Astrocyte (in vitro differentiated cells and primary cell): ENCODE results near the gene VEZT. TPM values are rescaled to one million over a fixed set of nuclear protein-coding genes. Genes with fewer than 3 reads are reported as not detected.

Source experiments
- DNase-seq: peaks from one replicate; pipeline ENCODE4 v3.0.0-alpha.2; 2010; ENCODE audit warnings: low read depth
- FAIRE-seq: peaks from 2 replicates; lab custom pipeline; 2011; peaks lifted over from hg19 to GRCh38; lab: Jason Lieb, UNC
- H2AFZ ChIP-seq: 2 replicates; pipeline ENCODE4 v1.6.0; 2012; ENCODE audit warnings: low read depth, low read length, inconsistent platforms
- H3K27ac ChIP-seq: 2 replicates; pipeline ENCODE4 v1.5.1; 2011; ENCODE audit warnings: low read depth, low read length, inconsistent platforms
- H3K27me3 ChIP-seq: 2 replicates; pipeline ENCODE4 v1.6.0; 2011; ENCODE audit warnings: low read length, inconsistent platforms; ENCODE audit not compliant: insufficient read depth
- H3K36me3 ChIP-seq: 2 replicates; pipeline ENCODE4 v1.5.1; 2011; ENCODE audit warnings: low read length, inconsistent platforms; ENCODE audit not compliant: insufficient read depth
- H3K4me1 ChIP-seq: 2 replicates; pipeline ENCODE4 v1.5.1; 2011; ENCODE audit warnings: low read length, inconsistent platforms; ENCODE audit not compliant: insufficient read depth
- H3K4me2 ChIP-seq: 2 replicates; pipeline ENCODE4 v1.6.0; 2012; ENCODE audit warnings: low read length, inconsistent platforms
- H3K4me3 ChIP-seq: 2 replicates; pipeline ENCODE4 v1.5.1; 2011; ENCODE audit warnings: low read depth, mild to moderate bottlenecking, low read length, inconsistent platforms; ENCODE audit not compliant: insufficient read depth
- H3K79me2 ChIP-seq: 2 replicates; pipeline ENCODE4 v1.6.0; 2012; ENCODE audit warnings: mild to moderate bottlenecking, low read length, inconsistent platforms; ENCODE audit not compliant: insufficient read depth
- H3K9ac ChIP-seq: 2 replicates; pipeline ENCODE4 v1.6.0; 2012; ENCODE audit warnings: mild to moderate bottlenecking, low read length, inconsistent platforms
- H3K9me3 ChIP-seq: 2 replicates; pipeline ENCODE4 v1.5.1; 2012; ENCODE audit warnings: low read depth, mild to moderate bottlenecking, low read length, inconsistent platforms; ENCODE audit not compliant: insufficient read depth
- H4K20me1 ChIP-seq: 2 replicates; pipeline ENCODE4 v1.6.0; 2012; ENCODE audit warnings: low read length, inconsistent platforms; ENCODE audit not compliant: insufficient read depth
- H3K27ac Mint-ChIP-seq: one replicate; pipeline ENCODE4 v1.8.0; 2021; ENCODE audit warnings: mild to moderate bottlenecking, mixed read lengths; ENCODE audit not compliant: unreplicated experiment
- H3K27me3 Mint-ChIP-seq: one replicate; pipeline ENCODE4 v1.8.0; 2021; ENCODE audit warnings: low read depth, mixed read lengths; ENCODE audit not compliant: unreplicated experiment
- H3K36me3 Mint-ChIP-seq: one replicate; pipeline ENCODE4 v1.8.0; 2021; ENCODE audit warnings: low read depth, mixed read lengths; ENCODE audit not compliant: unreplicated experiment
- H3K4me1 Mint-ChIP-seq: one replicate; pipeline ENCODE4 v1.8.0; 2021; ENCODE audit warnings: low read depth, mixed read lengths; ENCODE audit not compliant: unreplicated experiment
- H3K4me3 Mint-ChIP-seq: one replicate; pipeline ENCODE4 v1.8.0; 2021; ENCODE audit warnings: mild to moderate bottlenecking, moderate library complexity, mixed read lengths; ENCODE audit not compliant: unreplicated experiment
- H3K9me3 Mint-ChIP-seq: one replicate; pipeline ENCODE4 v1.8.0; 2021; ENCODE audit warnings: mild to moderate bottlenecking, mixed read lengths; ENCODE audit not compliant: unreplicated experiment
- CTCF ChIP-seq: IDR thresholded peaks from 2 replicates; pipeline ENCODE4 v1.5.1; 2011; ENCODE audit warnings: low read depth, mild to moderate bottlenecking, inconsistent platforms, low read length, moderate library complexity; ENCODE audit not compliant: insufficient read depth
- EZH2 ChIP-seq: IDR thresholded peaks from 2 replicates; pipeline ENCODE4 v1.6.1; 2012; ENCODE audit warnings: mild to moderate bottlenecking, low read length, inconsistent platforms; ENCODE audit not compliant: insufficient read depth
- total RNA-seq: library from RNA; stranded (reverse); gene quantifications from 2 replicates; pipeline ENCODE4 v1.2.1, GENCODE V29; 2021

VEZT gene
- total RNA-seq, 1 donor from 2014 or later: 106 TPM

- no peak for DNase-seq
- no peak for FAIRE-seq
- H3K27me3 Mint-ChIP-seq: no peaks in the 10 kb centered on the region
These were observed 26.4 kb upstream of the VEZT start for GRCh38 chr12:95191060-95191696.

GRCh38 chr12:95192271-95192670 is 25.3 kb upstream of the VEZT start:
- Histone ChIP-seq H3K9ac (no peak overlapping the region), H3K27ac (no peak overlapping the region), H3K4me3 (no peak overlapping the region), H2AFZ (no peak overlapping the region), H3K27me3 (no peaks in the 10 kb centered on the region), H3K4me2 (no peak overlapping the region), H3K79me2 (peaks cover 19% of the 10 kb centered on the region), H3K4me1 (no peaks in the 10 kb centered on the region), H4K20me1 (peaks cover 5% of the 10 kb centered on the region), H3K9me3 (no peaks in the 10 kb centered on the region), H3K36me3 (peaks cover 5% of the 10 kb centered on the region)
- TF ChIP-seq CTCF (no peak), EZH2 (no peak)
- DNase-seq (no peak), FAIRE-seq (no peak)
- Mint-ChIP-seq H3K27me3 (no peaks in the 10 kb centered on the region), H3K4me3 (no peak overlapping the region), H3K9me3 (no peaks in the 10 kb centered on the region), H3K27ac (no peak overlapping the region), H3K36me3 (peaks cover 2% of the 10 kb centered on the region), H3K4me1 (peaks cover 12% of the 10 kb centered on the region)

More at GRCh38 chr12:95191060-95191696, 26.4 kb upstream of the VEZT start:
- no peak overlapping the region for H3K4me2 ChIP-seq
- Mint-ChIP-seq H3K4me3 (no peak overlapping the region), H3K9me3 (no peaks in the 10 kb centered on the region), H3K27ac (no peak overlapping the region), H3K36me3 (peaks cover 2% of the 10 kb centered on the region), H3K4me1 (peaks cover 12% of the 10 kb centered on the region)
- peaks cover 5% of the 10 kb centered on the region for H3K36me3 ChIP-seq
- no peak overlapping the region for H3K27ac ChIP-seq
- no peaks in the 10 kb centered on the region for H3K9me3 ChIP-seq
- H3K79me2 ChIP-seq: peaks cover 15% of the 10 kb centered on the region
- TF ChIP-seq CTCF (no peak), EZH2 (no peak)
- no peaks in the 10 kb centered on the region for H3K4me1 ChIP-seq
- H3K9ac ChIP-seq: no peak overlapping the region
- peaks cover 5% of the 10 kb centered on the region for H4K20me1 ChIP-seq
- H3K27me3 ChIP-seq: no peaks in the 10 kb centered on the region
- no peak overlapping the region for H3K4me3 ChIP-seq
- H2AFZ ChIP-seq: no peak overlapping the region

- no peaks in the 10 kb centered on the region for H3K4me1 ChIP-seq
- H3K27me3 Mint-ChIP-seq: no peaks in the 10 kb centered on the region
- H3K4me3 ChIP-seq: no peak overlapping the region
- FAIRE-seq (no peak), DNase-seq (no peak)
- H3K79me2 ChIP-seq: peaks cover 26% of the 10 kb centered on the region
- H3K27ac ChIP-seq: no peak overlapping the region
- H3K4me2 ChIP-seq: no peak overlapping the region
- peaks cover 5% of the 10 kb centered on the region for H4K20me1 ChIP-seq
- H3K4me1 Mint-ChIP-seq: peaks cover 6% of the 10 kb centered on the region
- no peak overlapping the region for H3K27ac Mint-ChIP-seq
- H3K9ac ChIP-seq: no peak overlapping the region
- no peak for TF ChIP-seq EZH2
- peaks cover 2% of the 10 kb centered on the region for H3K36me3 Mint-ChIP-seq
- no peak overlapping the region for H3K4me3 Mint-ChIP-seq
- no peaks in the 10 kb centered on the region for H3K9me3 Mint-ChIP-seq
- H3K27me3 ChIP-seq: no peaks in the 10 kb centered on the region
- no peaks in the 10 kb centered on the region for H3K9me3 ChIP-seq
- H2AFZ ChIP-seq: no peak overlapping the region
- peaks cover 5% of the 10 kb centered on the region for H3K36me3 ChIP-seq
These were observed 24.5 kb upstream of the VEZT start for GRCh38 chr12:95193139-95193538.
